Gastroesophageal sphincter (tissue), 3 donors: ENCODE measurements around the gene ITM2C.

ENCODE experiments used
- EP300 ChIP-seq: sonication (generic); formaldehyde crosslinking; IDR thresholded peaks from one replicate; pipeline ENCODE4 v1.6.1; 2017; ENCODE audit warnings: antibody characterized with exemption, mild to moderate bottlenecking
- POLR2AphosphoS5 ChIP-seq: sonication (generic); formaldehyde crosslinking; IDR thresholded peaks from one replicate; pipeline ENCODE4 v1.6.1; 2017; ENCODE audit warnings: antibody characterized with exemption
- TF ChIP-seq, protein P1 (sequence below), 4 experiments: fragments of 200-600 bp in 2 of 4; fragments of 450-650 bp in 2 of 4; sonication (generic) in 1 of 4; IDR thresholded peaks; one replicate each; pipeline ENCODE4 v1.5.1; 2017 to 2019; ENCODE audit warnings: antibody characterized with exemption in 4 of 4, mild to moderate bottlenecking in 2 of 4, moderate library complexity in 2 of 4

DNA sequence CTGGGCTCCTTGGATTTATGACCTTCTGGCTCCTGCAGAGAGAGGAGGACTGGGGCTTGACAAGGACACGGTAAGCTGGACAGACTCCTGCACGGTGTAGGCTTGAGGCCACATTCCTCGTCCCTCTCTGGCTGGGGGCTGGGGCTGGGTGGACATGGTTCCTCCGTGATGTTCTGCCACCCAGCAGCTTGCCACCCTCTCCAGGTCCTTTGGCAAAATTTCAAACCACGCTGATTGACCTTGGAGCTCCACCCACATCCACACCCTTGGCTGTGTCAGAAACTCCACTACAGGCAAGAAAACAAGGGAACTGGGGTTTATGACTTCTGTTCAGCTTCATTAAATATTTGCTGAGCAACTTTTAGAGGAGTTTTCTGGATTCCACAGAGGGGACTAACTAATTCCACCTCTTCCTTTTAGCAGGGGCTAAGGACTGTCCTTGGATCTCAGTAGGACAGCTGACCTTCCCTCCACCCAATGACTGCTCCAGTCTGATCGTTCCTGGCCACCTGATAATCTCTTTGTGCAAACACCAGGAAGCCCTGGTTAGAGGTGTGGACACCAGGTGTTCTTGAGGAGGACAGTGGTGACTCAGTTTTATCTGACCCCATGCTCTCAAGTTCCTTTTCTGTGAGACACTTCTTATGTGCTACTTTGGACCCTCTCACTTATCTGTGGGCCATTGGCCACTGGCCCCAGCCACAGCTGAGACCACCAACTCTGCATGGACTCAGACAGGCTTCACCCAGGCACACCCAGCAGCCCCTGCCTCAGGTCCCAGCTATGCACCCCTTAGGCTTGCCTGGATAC lies 31.0 kb downstream of the ITM2C start:
- no peak for TF ChIP-seq EP300
- TF ChIP-seq POLR2AphosphoS5, result no peak
- TF ChIP-seq, protein P1, sequence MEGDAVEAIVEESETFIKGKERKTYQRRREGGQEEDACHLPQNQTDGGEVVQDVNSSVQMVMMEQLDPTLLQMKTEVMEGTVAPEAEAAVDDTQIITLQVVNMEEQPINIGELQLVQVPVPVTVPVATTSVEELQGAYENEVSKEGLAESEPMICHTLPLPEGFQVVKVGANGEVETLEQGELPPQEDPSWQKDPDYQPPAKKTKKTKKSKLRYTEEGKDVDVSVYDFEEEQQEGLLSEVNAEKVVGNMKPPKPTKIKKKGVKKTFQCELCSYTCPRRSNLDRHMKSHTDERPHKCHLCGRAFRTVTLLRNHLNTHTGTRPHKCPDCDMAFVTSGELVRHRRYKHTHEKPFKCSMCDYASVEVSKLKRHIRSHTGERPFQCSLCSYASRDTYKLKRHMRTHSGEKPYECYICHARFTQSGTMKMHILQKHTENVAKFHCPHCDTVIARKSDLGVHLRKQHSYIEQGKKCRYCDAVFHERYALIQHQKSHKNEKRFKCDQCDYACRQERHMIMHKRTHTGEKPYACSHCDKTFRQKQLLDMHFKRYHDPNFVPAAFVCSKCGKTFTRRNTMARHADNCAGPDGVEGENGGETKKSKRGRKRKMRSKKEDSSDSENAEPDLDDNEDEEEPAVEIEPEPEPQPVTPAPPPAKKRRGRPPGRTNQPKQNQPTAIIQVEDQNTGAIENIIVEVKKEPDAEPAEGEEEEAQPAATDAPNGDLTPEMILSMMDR (IDR thresholded peaks at IDR 0.05), result no peak
